ENCODE measurements around the gene DPP6.

GRCh38 chr7:154757756-154758155, 705.6 kb downstream of the DPP6 start:
- TF ChIP-seq CREB1 (CRISPR knock-in tag; IDR thresholded peaks at IDR 0.05) (no peak), IRF1 (CRISPR knock-in tag; IDR thresholded peaks at IDR 0.05) (no peak), ESRRA (CRISPR knock-in tag; IDR thresholded peaks at IDR 0.05; ENCODE audit: borderline replicate concordance) (no peak), MAX (CRISPR knock-in tag; IDR thresholded peaks at IDR 0.05) (no peak)
- TF ChIP-seq, protein P1, sequence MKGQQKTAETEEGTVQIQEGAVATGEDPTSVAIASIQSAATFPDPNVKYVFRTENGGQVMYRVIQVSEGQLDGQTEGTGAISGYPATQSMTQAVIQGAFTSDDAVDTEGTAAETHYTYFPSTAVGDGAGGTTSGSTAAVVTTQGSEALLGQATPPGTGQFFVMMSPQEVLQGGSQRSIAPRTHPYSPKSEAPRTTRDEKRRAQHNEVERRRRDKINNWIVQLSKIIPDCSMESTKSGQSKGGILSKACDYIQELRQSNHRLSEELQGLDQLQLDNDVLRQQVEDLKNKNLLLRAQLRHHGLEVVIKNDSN (CRISPR knock-in tag; IDR thresholded peaks at IDR 0.05): no peak
- TF ChIP-seq, protein P2, sequence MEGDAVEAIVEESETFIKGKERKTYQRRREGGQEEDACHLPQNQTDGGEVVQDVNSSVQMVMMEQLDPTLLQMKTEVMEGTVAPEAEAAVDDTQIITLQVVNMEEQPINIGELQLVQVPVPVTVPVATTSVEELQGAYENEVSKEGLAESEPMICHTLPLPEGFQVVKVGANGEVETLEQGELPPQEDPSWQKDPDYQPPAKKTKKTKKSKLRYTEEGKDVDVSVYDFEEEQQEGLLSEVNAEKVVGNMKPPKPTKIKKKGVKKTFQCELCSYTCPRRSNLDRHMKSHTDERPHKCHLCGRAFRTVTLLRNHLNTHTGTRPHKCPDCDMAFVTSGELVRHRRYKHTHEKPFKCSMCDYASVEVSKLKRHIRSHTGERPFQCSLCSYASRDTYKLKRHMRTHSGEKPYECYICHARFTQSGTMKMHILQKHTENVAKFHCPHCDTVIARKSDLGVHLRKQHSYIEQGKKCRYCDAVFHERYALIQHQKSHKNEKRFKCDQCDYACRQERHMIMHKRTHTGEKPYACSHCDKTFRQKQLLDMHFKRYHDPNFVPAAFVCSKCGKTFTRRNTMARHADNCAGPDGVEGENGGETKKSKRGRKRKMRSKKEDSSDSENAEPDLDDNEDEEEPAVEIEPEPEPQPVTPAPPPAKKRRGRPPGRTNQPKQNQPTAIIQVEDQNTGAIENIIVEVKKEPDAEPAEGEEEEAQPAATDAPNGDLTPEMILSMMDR (IDR thresholded peaks at IDR 0.05): no peak
